ENCODE results near the gene ISOC2.

The ISOC2 gene

GRCh38 chr19:55479451-55480230, 18.2 kb upstream of the ISOC2 start:
- DNase-seq (ENCODE audit: low spot score) (no peak), FAIRE-seq (no peak)

- DNase-seq (ENCODE audit: low spot score) (no peak), FAIRE-seq (no peak)
Measured at GRCh38 chr19:55479045-55479444, 17.6 kb upstream of the ISOC2 start.

- FAIRE-seq: no peak
Measured at GRCh38 chr19:55478364-55478763, 16.9 kb upstream of the ISOC2 start.

GRCh38 chr19:55477905-55478304, 16.5 kb upstream of the ISOC2 start:
- DNase-seq (ENCODE audit: low spot score) (no peak), FAIRE-seq (no peak)

More at GRCh38 chr19:55478364-55478763, 16.9 kb upstream of the ISOC2 start:
- DNase-seq (ENCODE audit: low spot score): no peak

- DNase-seq (ENCODE audit: low spot score) (peak; percentile 88), FAIRE-seq (no peak)
Measured at GRCh38 chr19:55476100-55476775, 14.8 kb upstream of the ISOC2 start, which contains the start of gene ZNF628. Gene ZNF628 (plus strand): TSS chr19:55476617. CDS start chr19:55479911, 3,294 bp downstream.

- FAIRE-seq (peak; percentile 78), DNase-seq (ENCODE audit: low spot score) (peak; percentile 92)
Measured at GRCh38 chr19:55474269-55475265, 13.1 kb upstream of the ISOC2 start.

- DNase-seq (ENCODE audit: low spot score) (peak; percentile 49), FAIRE-seq (no peak)
Measured at GRCh38 chr19:55473225-55474012, 12.0 kb upstream of the ISOC2 start.

- FAIRE-seq (no peak), DNase-seq (ENCODE audit: low spot score) (peak; percentile 83)
Measured at GRCh38 chr19:55472463-55472862, 11.0 kb upstream of the ISOC2 start.

GRCh38 chr19:55471266-55471665, 9.8 kb upstream of the ISOC2 start:
- DNase-seq (ENCODE audit: low spot score): no peak
- FAIRE-seq: no peak

- DNase-seq (ENCODE audit: low spot score) (no peak), FAIRE-seq (no peak)
Measured at GRCh38 chr19:55468054-55468393, 6.6 kb upstream of the ISOC2 start.

GRCh38 chr19:55467236-55468053, 6.0 kb upstream of the ISOC2 start:
- DNase-seq (ENCODE audit: low spot score) (no peak), FAIRE-seq (no peak)

GRCh38 chr19:55466241-55466614, 4.8 kb upstream of the ISOC2 start:
- DNase-seq (ENCODE audit: low spot score): no peak
- no peak for FAIRE-seq

- FAIRE-seq (no peak), DNase-seq (ENCODE audit: low spot score) (no peak)
Measured at GRCh38 chr19:55465460-55466240, 4.2 kb upstream of the ISOC2 start.

GRCh38 chr19:55464662-55465054, 3.2 kb upstream of the ISOC2 start, which contains the start of gene C19orf85:
Gene C19orf85 (minus strand): TSS chr19:55464751. CDS start chr19:55464554, 197 bp downstream.
- no peak for FAIRE-seq
- no peak for DNase-seq (ENCODE audit: low spot score)

- FAIRE-seq: no peak
- DNase-seq (ENCODE audit: low spot score): no peak
Measured at GRCh38 chr19:55464039-55464661, 2.7 kb upstream of the ISOC2 start.

GRCh38 chr19:55463583-55464031, 2.2 kb upstream of the ISOC2 start:
- no peak for DNase-seq (ENCODE audit: low spot score)
- FAIRE-seq: no peak

GRCh38 chr19:55462722-55463121, 1.3 kb upstream of the ISOC2 start:
- no peak for FAIRE-seq
- no peak for DNase-seq (ENCODE audit: low spot score)

GRCh38 chr19:55461974-55462626, 658 bp upstream of the ISOC2 start:
- DNase-seq (ENCODE audit: low spot score): no peak
- FAIRE-seq: no peak
